OCI-LY7 (cell line): ENCODE results near the gene AMZ1. TPM values are rescaled to one million over a fixed set of nuclear protein-coding genes. Genes with fewer than 3 reads are reported as not detected.

Experiments used
- BruUV-seq: library from RNA; stranded (reverse); fragments of 400-500 nt; replicated peaks from 2 replicates; lab custom pipeline; 2021; lab: Mats Ljungman, UMichigan
- CTCF ChIA-PET: fragments of 300-600 bp; sonication (Branson Sonifier 250); formaldehyde crosslinking; loops from one replicate; lab custom pipeline; 2022; ENCODE audit warnings: antibody characterized with exemption; ENCODE audit not compliant: unreplicated experiment; lab: Charles Lee
- POLR2A ChIA-PET: fragments of 300-600 bp; sonication (Branson Sonifier 250); formaldehyde crosslinking; loops from one replicate; lab custom pipeline; 2022; ENCODE audit warnings: antibody characterized with exemption; lab: Charles Lee
- DNase-seq: peaks from one replicate; pipeline ENCODE4 v3.0.0-alpha.2; 2015; ENCODE audit warnings: low spot score
- H2AFZ ChIP-seq: fragments of 200-600 bp; sonication (generic), shearing (Covaris generic); 2 replicates; pipeline ENCODE4 v1.6.1; 2014; ENCODE audit warnings: mild to moderate bottlenecking, antibody characterized with exemption, low read length, moderate library complexity
- H3K27ac ChIP-seq: fragments of 200-600 bp; sonication (generic); 2 replicates; pipeline ENCODE4 v1.5.1; 2014; ENCODE audit warnings: mixed run types, low read depth, mild to moderate bottlenecking, moderate library complexity, low read length, inconsistent platforms; ENCODE audit not compliant: poor library complexity, severe bottlenecking
- H3K36me3 ChIP-seq: fragments of 200-600 bp; sonication (generic); 2 replicates; pipeline ENCODE4 v1.6.1; 2014; ENCODE audit warnings: mild to moderate bottlenecking, antibody characterized with exemption, low read length, moderate library complexity, mixed read lengths; ENCODE audit not compliant: insufficient read depth
- H3K4me1 ChIP-seq: fragments of 200-600 bp; sonication (generic); 2 replicates; pipeline ENCODE4 v1.5.1; 2014; ENCODE audit warnings: mild to moderate bottlenecking, low read length; ENCODE audit not compliant: insufficient read depth, poor library complexity, severe bottlenecking
- H3K4me2 ChIP-seq: fragments of 200-600 bp; sonication (generic); 2 replicates; pipeline ENCODE4 v1.6.1; 2014; ENCODE audit warnings: mild to moderate bottlenecking, low read length
- H3K4me3 ChIP-seq: fragments of 200-600 bp; sonication (generic); 2 replicates; pipeline ENCODE4 v1.5.1; 2014; ENCODE audit warnings: mild to moderate bottlenecking, low read depth, low read length; ENCODE audit not compliant: poor library complexity, severe bottlenecking
- H3K79me2 ChIP-seq: fragments of 200-600 bp; sonication (generic); 2 replicates; pipeline ENCODE4 v1.6.1; 2016; ENCODE audit warnings: low read depth, mild to moderate bottlenecking, low read length, moderate library complexity, mixed read lengths; ENCODE audit not compliant: insufficient read depth
- H3K9me2 ChIP-seq: fragments of 200-600 bp; sonication (generic); 2 replicates; pipeline ENCODE4 v1.6.1; 2016; ENCODE audit warnings: mild to moderate bottlenecking, low read length, mixed read lengths; ENCODE audit not compliant: insufficient read depth
- H3K9me3 ChIP-seq: fragments of 200-600 bp; sonication (generic); 2 replicates; pipeline ENCODE4 v1.6.1; 2014; ENCODE audit warnings: mild to moderate bottlenecking, mixed run types, low read length, mixed read lengths
- H4K20me1 ChIP-seq: fragments of 200-600 bp; sonication (generic); 2 replicates; pipeline ENCODE4 v1.6.1; 2014; ENCODE audit warnings: mild to moderate bottlenecking, antibody characterized with exemption, low read length, moderate library complexity, mixed read lengths; ENCODE audit not compliant: insufficient read depth
- CTCF ChIP-seq: fragments of 200-600 bp; sonication (generic); conservative IDR thresholded peaks from 2 replicates; pipeline ENCODE4 v1.5.1; 2014; ENCODE audit warnings: mild to moderate bottlenecking, antibody characterized with exemption, low read length, moderate library complexity, mixed read lengths
- EZH2phosphoT487 ChIP-seq: fragments of 200-600 bp; sonication (generic); IDR thresholded peaks from 2 replicates; pipeline ENCODE4 v1.6.1; 2018; ENCODE audit warnings: low read depth, borderline replicate concordance, mild to moderate bottlenecking, mixed run types, antibody characterized with exemption, low read length, moderate library complexity, mixed read lengths
- intact Hi-C: fragments of 100-400 bp; cut with micrococcal nuclease; formaldehyde crosslinking; loops from one replicate; pipeline ENCODE4 v1.10.0; 2022; ENCODE audit not compliant: unreplicated experiment
- total RNA-seq, 2 experiments: library from RNA; depleted of rRNA in 1 of 2; stranded (reverse); fragments of >200 nt in 1 of 2; shearing (Covaris generic) in 1 of 2; gene quantifications; 2 replicates each; pipeline ENCODE4 v1.2.3, GENCODE V29; 2014 to 2022

The AMZ1 gene
- total RNA-seq, 2 experiments from 2014 or later: 1.4 to 2.7 TPM

DNA sequence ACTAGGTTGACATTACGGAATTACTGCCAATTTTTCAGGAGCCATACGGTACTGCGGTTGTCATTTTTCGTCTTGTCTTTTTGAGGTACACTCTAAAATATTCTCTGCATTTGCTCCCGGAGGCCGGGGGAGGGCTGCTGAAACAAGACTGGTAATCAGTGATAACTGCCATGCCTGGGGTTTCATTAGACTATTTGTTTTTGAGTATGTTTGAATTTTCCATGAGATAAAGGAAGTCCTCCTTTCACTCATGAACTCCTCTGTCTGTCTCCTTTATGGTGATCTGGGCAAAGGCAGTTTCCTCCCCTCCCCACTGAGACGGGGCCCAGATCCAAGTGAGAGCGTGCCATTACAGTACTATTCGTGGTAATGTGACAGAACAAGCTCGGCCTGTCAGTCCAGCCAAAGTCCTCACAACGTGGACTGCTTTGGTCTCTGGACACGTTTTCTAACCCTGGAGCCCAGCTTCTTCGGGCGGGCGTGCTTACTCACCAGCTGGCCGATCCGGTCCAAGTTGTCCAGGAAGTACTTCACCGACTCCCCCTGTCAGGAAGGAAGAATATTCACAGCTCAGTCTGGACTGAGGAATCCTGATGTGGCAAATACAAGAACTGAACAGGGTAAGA is 45.1 kb downstream of the AMZ1 start:
- no peak for DNase-seq
- POLR2A ChIA-PET: interaction anchor here (0.6 kb wide), 1 partner anchor 167 kb away, joined by 6 read pairs; no protein-coding TSS in a partner anchor
- H3K4me3 ChIP-seq: no peak overlapping the region
- 0 out of 2 replicates have a peak, but pooled peaks cover 4% of the 10 kb centered on the region for H3K36me3 ChIP-seq
- no peak overlapping the region for H2AFZ ChIP-seq
- no peaks in the 10 kb centered on the region for H3K9me3 ChIP-seq
- TF ChIP-seq CTCF (no peak), EZH2phosphoT487 (no peak)
- H3K27ac ChIP-seq: no peak overlapping the region
- no peaks in the 10 kb centered on the region for H4K20me1 ChIP-seq
- CTCF ChIA-PET: no interaction called here
- intact Hi-C loops: no loop called here
- H3K79me2 ChIP-seq: no peaks in the 10 kb centered on the region
- H3K4me2 ChIP-seq: no peak overlapping the region
- H3K9me2 ChIP-seq: no peaks in the 10 kb centered on the region
- no TSS peak for BruUV-seq
- H3K4me1 ChIP-seq: no peaks in the 10 kb centered on the region

GRCh38 chr7:2734084-2734686 is 46.2 kb downstream of the AMZ1 start:
- no peak overlapping the region for H3K4me3 ChIP-seq
- H3K79me2 ChIP-seq: no peaks in the 10 kb centered on the region
- no peak for DNase-seq
- no peaks in the 10 kb centered on the region for H3K4me1 ChIP-seq
- H3K9me3 ChIP-seq: no peaks in the 10 kb centered on the region
- H3K27ac ChIP-seq: no peak overlapping the region
- ChIA-PET CTCF (no interaction called here), POLR2A (no interaction called here)
- no peak for TF ChIP-seq CTCF
- H2AFZ ChIP-seq: no peak overlapping the region
- no peak overlapping the region for H3K4me2 ChIP-seq
- H3K36me3 ChIP-seq: 0 out of 2 replicates have a peak, but pooled peaks cover 4% of the 10 kb centered on the region
- BruUV-seq: no TSS peak
- intact Hi-C loops: no loop called here
- no peaks in the 10 kb centered on the region for H3K9me2 ChIP-seq
- H4K20me1 ChIP-seq: no peaks in the 10 kb centered on the region
